Measurements from ENCODE around the gene ZNF33B. TPM values are rescaled to one million over a fixed set of nuclear protein-coding genes. Genes with fewer than 3 reads are reported as not detected.
"Not testable (repeated sequence)": the region's sequence is repeated elsewhere in the genome, so short reads cannot be mapped to it uniquely, and the experiment has no call there.

ZNF33B gene
- total and polyA plus RNA-seq, 10 donors = 12.2 to 34.1 (median 25.3) TPM

- peaks cover 3 to 12% (median 8%) of the 10 kb centered on the region in 6 donors for H3K4me1 ChIP-seq
- no peak overlapping the region for H3K27ac ChIP-seq
- intact Hi-C loops (cut with DNase I; ENCODE audit: low total_unique reads) = no loop called here
- no peaks in the 10 kb centered on the region for H3K9me3 ChIP-seq
- DNase-seq = no peak
- no peak overlapping the region for H3K4me3 ChIP-seq
- H3K27me3 ChIP-seq (replicated peaks in 1 of 7) = no peaks in the 10 kb centered on the region
- TF ChIP-seq CTCF (IDR thresholded peaks at IDR 0.05 in 8 of 11, conservative IDR thresholded peaks at IDR 0.05 in 3 of 11) (no peak), POLR2A (IDR thresholded peaks at IDR 0.05) (no peak), POLR2AphosphoS5 (IDR thresholded peaks at IDR 0.05) (no peak)
- H3K36me3 ChIP-seq = no peaks in the 10 kb centered on the region
- WGBS, 5 donors = 68 to 80% (median 71%) methylated on average over 5 of the region's 5 CpGs
These were observed 81.4 kb downstream of the ZNF33B start for GRCh38 chr10:42556931-42557330.

GRCh38 chr10:42553576-42553975 lies 84.8 kb downstream of the ZNF33B start:
- intact Hi-C loops (cut with DNase I; ENCODE audit: low total_unique reads) = loop anchor here (5.0 kb wide), 2 partner anchors 84 to 229 kb away; partner anchors contain the start of genes BMS1 and ZNF33B

GRCh38 chr10:42553064-42553407 lies 85.3 kb downstream of the ZNF33B start:
- Histone ChIP-seq H3K27ac (peak overlapping the region in 7 of 8 donors; percentile 58 to 89 (median 85)), H3K36me3 (peaks cover 0 to 19% (median 0%) of the 10 kb centered on the region in 6 donors)

More at GRCh38 chr10:42553576-42553975, 84.8 kb downstream of the ZNF33B start:
- Histone ChIP-seq H3K4me1 (peaks cover 13 to 34% (median 25%) of the 10 kb centered on the region in 6 donors), H3K36me3 (peaks cover 0 to 14% (median 0%) of the 10 kb centered on the region in 6 donors), H3K4me3 (peak overlapping the region in 6 of 8 donors; percentile 63 to 88 (median 80)), H3K27ac (peak overlapping the region in 4 of 8 donors; percentile 13 to 89 (median 87))
- not testable (repeated sequence) for H3K9me3 ChIP-seq; H3K27me3 ChIP-seq (replicated peaks in 1 of 7)
- WGBS, 5 donors = 91 to 97% (median 94%) methylated on average over 12 of the region's 12 CpGs
- DNase-seq = peak; percentile 73

GRCh38 chr10:42552188-42553063 lies 85.9 kb downstream of the ZNF33B start:
- intact Hi-C loops (cut with DNase I; ENCODE audit: low total_unique reads) = loop anchor here (5.0 kb wide), 2 partner anchors 85 to 230 kb away; partner anchors contain the start of genes BMS1 and ZNF33B
- peaks cover 0 to 25% (median 0%) of the 10 kb centered on the region in 6 donors for H3K36me3 ChIP-seq
- peaks cover 13 to 34% (median 25%) of the 10 kb centered on the region in 6 donors for H3K4me1 ChIP-seq
- H3K9me3 ChIP-seq = peaks cover 0 to 5% (median 2%) of the 10 kb centered on the region in 8 donors
- H3K4me3 ChIP-seq = peak overlapping the region; percentile 63 to 88 (median 76)
- peak in 2 of 3 donors; percentile 19 to 33 for TF ChIP-seq POLR2A (IDR thresholded peaks at IDR 0.05)
- TF ChIP-seq CTCF (IDR thresholded peaks at IDR 0.05 in 8 of 11, conservative IDR thresholded peaks at IDR 0.05 in 3 of 11) = no peak
- TF ChIP-seq POLR2AphosphoS5 (IDR thresholded peaks at IDR 0.05) = peak; percentile 87 to 90 (median 88)
- no peaks in the 10 kb centered on the region for H3K27me3 ChIP-seq (replicated peaks in 1 of 7)
- H3K27ac ChIP-seq = peak overlapping the region; percentile 58 to 89 (median 84)
- DNase-seq = peak; percentile 98
- WGBS, 5 donors = 0 to 1% (median 1%) methylated on average over 48 to 61 of the region's 61 CpGs

More at GRCh38 chr10:42553064-42553407, 85.3 kb downstream of the ZNF33B start:
- TF ChIP-seq POLR2AphosphoS5 (IDR thresholded peaks at IDR 0.05) (no peak), CTCF (IDR thresholded peaks at IDR 0.05 in 8 of 11, conservative IDR thresholded peaks at IDR 0.05 in 3 of 11) (no peak), POLR2A (IDR thresholded peaks at IDR 0.05) (no peak)
- intact Hi-C loops (cut with DNase I; ENCODE audit: low total_unique reads) = loop anchor here (5.0 kb wide), 2 partner anchors 84 to 229 kb away; partner anchors contain the start of genes BMS1 and ZNF33B
- Histone ChIP-seq H3K9me3 (no peaks in the 10 kb centered on the region), H3K4me1 (peaks cover 13 to 34% (median 25%) of the 10 kb centered on the region in 6 donors), H3K4me3 (peak overlapping the region; percentile 63 to 88 (median 76)), H3K27me3 (replicated peaks in 1 of 7) (no peaks in the 10 kb centered on the region)
- WGBS, 5 donors = 7 to 11% (median 8%) methylated on average over 14 of the region's 14 CpGs
- peak; percentile 90 for DNase-seq
